HG03521 (cell line): Measurements from ENCODE around the gene LEMD3.
"Not testable (repeated sequence)": the region's sequence is repeated elsewhere in the genome, so short reads cannot be mapped to it uniquely, and the experiment has no call there.

ENCODE experiments used
- ATAC-seq: cut with Tn5 transposase; IDR thresholded peaks from one replicate; pipeline ENCODE4 v1.9.1; 2021; ENCODE audit warnings: mild to moderate bottlenecking, moderate library complexity; ENCODE audit not compliant: unreplicated experiment

The LEMD3 gene

GRCh38 chr12:65276916-65277530, 107.6 kb downstream of the LEMD3 start:
- no peak for ATAC-seq

- ATAC-seq, result peak; percentile 10
Measured at GRCh38 chr12:65277994-65278575, 108.7 kb downstream of the LEMD3 start.

- peak; percentile 52 for ATAC-seq
Measured at GRCh38 chr12:65278576-65279368, 109.4 kb downstream of the LEMD3 start, which contains the start of gene MSRB3. Gene MSRB3 (plus strand): TSS chr12:65278683. CDS start chr12:65308580, 29,897 bp downstream.

- ATAC-seq, result no peak
Measured at GRCh38 chr12:65279369-65280112, 110.2 kb downstream of the LEMD3 start.

GRCh38 chr12:65280306-65280705, 110.9 kb downstream of the LEMD3 start:
- no peak for ATAC-seq

GRCh38 chr12:65282840-65283239, 113.5 kb downstream of the LEMD3 start:
- ATAC-seq, result no peak

- not testable (repeated sequence) for ATAC-seq
Measured at GRCh38 chr12:65285532-65285931, 116.1 kb downstream of the LEMD3 start.

GRCh38 chr12:65287426-65287825, 118.0 kb downstream of the LEMD3 start:
- ATAC-seq, result no peak

GRCh38 chr12:65292241-65292640, 122.9 kb downstream of the LEMD3 start:
- no peak for ATAC-seq

GRCh38 chr12:65293735-65294134, 124.4 kb downstream of the LEMD3 start:
- ATAC-seq, result no peak

- ATAC-seq, result no peak
Measured at GRCh38 chr12:65294641-65295262, 125.4 kb downstream of the LEMD3 start.

- no peak for ATAC-seq
Measured at GRCh38 chr12:65296508-65297265, 127.3 kb downstream of the LEMD3 start.
